SW 1271 (cell line): ENCODE measurements around the gene NR2C1.
A peak's percentile ranks its signal among the peaks of the same experiment; 100 is the strongest.
"Not testable (repeated sequence)": the region's sequence is repeated elsewhere in the genome, so short reads cannot be mapped to it uniquely, and the experiment has no call there.

Experiments
- DNase-seq, 2 experiments: peaks; one replicate each; lab custom pipeline; 2025; lab: John Stamatoyannopoulos, UW

NR2C1 gene

GRCh38 chr12:95072900-95073697 is at the start of gene NR2C1:
Gene NR2C1, minus strand, starts transcription at chr12:95073618. Its CDS starts 6,234 bp downstream, at chr12:95067384.
- DNase-seq: peak; percentile 86 to 97

GRCh38 chr12:95118788-95119179 is 45.4 kb upstream of the NR2C1 start:
- DNase-seq: peak; percentile 12 to 77

DNA sequence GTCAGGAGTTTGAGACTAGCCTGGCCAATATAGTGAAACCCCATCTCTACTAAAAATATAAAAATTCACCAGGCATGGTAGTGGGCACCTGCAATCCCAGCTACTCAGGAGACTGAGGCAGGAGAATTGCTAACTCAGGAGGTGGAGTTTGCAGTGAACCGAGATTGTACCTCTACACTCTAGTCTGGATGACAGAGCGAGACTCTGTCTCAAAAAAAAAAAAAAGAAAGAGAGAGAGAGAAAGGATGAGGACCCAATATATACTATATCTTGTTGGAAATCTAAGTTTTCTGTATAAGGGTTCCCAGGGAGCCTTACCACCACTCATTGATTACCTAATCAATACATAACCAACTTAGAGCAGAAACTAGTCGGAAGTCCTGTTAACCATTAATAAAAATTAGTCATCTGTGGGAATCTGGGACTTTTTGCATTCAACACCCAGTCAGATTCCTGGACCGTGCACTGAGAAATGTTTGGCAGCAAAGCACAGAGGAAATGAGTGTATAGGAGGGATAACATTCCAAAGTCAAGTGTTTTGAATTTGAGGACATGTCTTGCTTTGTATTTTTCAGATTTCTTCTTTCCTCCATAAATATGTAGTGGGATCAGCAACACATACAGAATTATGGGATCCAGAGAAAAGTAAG is 44.8 kb upstream of the NR2C1 start:
- DNase-seq: peak; percentile 46 to 88

DNA sequence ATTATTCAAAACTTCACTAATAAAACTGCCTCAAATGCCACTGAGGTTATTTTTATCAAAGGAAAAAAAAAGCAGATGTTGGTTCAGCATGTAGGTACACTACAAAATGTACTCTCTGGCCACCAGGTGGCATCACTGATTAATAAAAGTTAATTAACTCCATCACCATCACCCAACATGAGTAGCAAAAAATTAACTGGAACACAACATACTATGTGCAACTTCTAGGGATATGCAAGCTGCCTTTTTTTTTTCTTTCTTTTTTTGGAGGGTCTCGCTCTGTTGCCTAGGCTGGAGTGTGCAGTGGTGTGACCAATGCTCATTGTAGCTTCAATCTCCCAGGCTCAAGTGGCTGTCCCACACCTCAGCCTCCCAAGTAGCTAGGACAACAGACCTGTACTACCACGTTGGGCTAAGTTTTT is 43.8 kb upstream of the NR2C1 start:
- DNase-seq: peak; percentile 51 to 81

DNA sequence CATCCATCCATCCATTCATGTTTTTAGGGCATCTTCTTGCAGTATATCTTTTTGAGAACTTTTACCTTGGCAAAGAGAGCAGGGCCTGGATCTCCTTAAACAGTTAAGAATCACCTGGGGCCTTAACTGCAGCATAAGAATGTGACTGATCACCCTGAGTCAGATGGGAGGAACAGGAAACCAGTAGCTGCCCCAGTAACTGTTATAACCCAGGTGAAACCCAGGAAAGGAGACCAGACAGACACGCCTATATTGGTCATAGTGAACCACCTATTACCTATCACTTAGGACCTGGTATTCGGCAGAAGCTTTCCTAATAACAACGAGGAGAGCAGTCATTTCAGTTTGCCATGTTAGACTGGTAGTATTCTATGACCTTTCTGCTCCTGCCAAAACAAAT is 43.4 kb upstream of the NR2C1 start:
- DNase-seq: no peak

- DNase-seq: no peak
Observed at GRCh38 chr12:95116341-95116740, 42.9 kb upstream of the NR2C1 start.

DNA sequence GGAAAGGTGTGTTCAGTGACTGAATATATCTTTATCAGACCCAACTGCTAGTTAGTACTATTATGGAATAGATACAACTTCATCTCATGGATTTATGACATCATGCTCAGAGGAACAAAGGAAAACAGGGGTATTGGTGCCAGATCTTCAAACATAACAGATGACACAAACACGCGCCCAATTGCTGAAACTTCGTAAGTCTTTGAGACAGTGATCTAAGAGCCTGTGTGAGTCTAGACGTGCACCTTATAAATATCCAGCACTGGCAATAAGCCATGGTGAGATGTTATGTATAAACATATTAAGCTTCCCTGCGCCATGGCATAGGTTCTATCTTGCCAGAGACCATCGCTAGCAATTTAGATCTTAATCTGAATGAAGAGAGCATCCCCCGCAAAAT is 42.2 kb upstream of the NR2C1 start:
- no peak for DNase-seq

- no peak for DNase-seq
Observed at GRCh38 chr12:95114766-95115405, 41.5 kb upstream of the NR2C1 start.

DNA sequence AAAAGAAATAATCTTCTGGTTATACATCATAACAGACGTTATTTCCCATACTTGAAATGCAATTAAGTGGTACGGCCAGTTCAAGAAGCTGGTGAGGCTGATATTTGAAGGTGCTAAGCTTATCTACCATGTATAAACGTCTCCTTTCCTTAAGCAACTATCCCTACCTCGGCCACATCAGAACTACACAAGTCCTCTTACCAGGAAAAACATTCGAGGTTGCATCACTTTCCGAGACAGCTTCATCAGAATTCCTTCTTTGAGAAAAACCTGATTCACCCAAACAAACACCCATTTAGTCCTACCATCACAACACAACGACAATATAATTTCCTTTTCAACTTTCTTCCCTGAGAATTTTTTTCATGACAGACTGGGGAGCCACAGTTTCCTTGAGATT is 33.9 kb upstream of the NR2C1 start:
- no peak for DNase-seq

DNA sequence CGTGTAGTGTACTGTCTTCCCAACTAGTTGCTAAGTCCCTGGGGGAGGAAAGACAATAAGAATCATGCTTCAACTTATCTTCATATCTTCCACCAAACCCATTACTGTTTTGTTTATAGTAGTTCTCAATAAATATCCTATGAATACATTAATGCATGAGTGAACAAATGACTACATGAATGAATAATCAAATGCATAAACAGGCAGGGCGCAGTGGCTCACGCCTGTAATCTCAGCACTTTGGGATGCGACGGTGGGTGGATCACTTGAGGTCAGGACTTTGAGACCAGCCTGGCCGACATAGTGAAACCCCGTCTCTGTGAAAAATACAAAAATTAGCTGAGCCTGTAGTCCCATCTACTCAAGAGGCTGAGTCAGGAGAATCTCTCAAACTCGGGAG is 32.1 kb upstream of the NR2C1 start:
- DNase-seq: no peak

- no peak for DNase-seq
Observed at GRCh38 chr12:95104919-95105452, 31.6 kb upstream of the NR2C1 start.

- peak; percentile 83 to 97 for DNase-seq
Observed at GRCh38 chr12:95102916-95103671, 29.7 kb upstream of the NR2C1 start.

DNA sequence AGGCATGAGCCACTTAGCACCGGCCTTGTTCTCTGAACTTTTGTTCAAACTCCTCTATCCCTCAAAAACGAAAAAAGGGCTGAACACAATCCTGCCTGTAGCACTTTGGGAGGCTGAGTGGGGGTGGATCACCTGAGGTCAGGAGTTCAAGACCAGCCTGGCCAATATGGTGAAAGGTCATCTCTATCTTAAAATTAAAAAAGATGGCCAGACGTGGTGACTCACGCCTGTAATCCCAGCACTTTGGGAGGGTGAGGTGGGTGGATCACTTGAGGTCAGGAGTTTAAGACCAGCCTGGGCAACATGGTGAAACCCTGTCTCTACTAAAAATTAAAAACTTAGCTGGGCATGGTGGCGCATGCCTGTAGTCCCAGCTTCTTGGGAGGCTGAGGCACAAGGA is 28.5 kb upstream of the NR2C1 start:
- not testable (repeated sequence) for DNase-seq

- DNase-seq: no peak
Observed at GRCh38 chr12:95100264-95101190, 27.1 kb upstream of the NR2C1 start.

- no peak for DNase-seq
Observed at GRCh38 chr12:95099270-95099790, 25.9 kb upstream of the NR2C1 start.

DNA sequence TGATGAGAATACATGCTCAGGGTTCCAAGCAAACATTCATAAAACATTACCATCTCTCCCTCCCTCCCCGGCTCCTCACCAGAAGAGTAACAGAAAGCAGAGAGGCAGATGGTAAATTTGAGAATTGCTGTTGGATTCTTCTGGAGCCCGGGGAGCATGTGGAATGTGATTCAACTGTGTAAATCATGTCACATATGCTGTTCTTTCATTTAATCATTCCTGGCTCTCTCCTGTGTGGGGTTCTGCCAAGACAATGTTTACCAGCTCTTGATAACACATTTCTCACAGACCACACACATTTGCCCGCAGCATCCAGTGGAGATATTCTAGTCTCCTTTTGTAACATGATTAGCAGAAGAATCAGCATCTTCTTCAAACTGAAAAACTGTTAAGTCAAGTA is 23.4 kb upstream of the NR2C1 start:
- no peak for DNase-seq

DNA sequence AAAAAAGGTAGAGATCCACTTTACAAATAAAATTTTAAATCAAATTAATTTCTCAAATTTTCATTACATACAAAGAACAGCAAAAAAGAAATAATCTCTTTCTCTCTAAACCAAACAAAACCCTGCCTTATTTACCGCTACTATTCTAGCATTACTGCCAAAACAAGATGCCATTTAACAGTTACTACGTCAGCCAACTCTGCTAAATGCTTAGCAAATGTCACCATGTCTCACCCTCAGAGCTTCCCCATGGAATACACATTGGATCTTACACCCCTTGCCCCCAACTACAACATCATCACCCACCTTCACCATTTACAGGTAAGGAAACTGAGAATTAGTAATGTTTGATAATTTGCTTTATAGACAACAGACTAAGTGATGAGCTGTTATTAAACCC is 23.0 kb upstream of the NR2C1 start:
- DNase-seq: no peak

DNA sequence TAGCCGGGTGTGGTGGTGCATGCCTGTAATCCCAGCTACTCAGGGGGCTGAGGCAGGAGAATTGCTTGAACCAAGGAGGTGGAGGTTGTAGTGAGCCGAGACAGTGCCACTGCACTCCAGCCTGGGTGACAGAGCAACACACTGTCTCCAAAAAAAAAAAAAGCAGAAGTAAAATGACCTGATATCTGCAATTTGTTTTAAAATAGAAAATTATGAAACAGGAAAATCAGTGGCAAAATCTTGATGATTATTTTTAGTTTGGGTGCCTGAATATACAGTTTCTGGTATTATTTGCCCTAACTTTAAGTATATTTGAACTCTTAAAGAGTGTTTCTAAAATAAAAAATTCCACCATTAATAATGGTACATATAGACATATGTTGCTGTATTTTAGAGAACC is 22.4 kb upstream of the NR2C1 start:
- DNase-seq: not testable (repeated sequence)

DNA sequence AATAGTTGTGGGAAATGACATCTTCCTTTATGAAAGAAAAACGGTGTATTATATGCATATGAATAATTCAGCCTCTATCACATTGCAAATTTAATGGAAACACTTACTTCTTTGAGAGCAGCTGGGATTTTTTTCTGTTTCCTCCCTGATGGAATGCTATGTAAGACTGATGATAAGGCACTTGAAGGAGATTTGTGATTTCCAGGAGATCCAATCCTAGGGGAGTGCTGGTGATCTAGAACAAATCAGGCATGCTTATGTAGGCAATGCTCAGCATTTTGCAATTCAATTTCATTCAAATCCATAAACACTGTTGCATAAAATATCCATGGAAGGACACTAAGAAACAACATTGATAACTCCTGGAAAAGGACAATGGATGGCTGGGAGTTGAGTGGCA is 16.0 kb upstream of the NR2C1 start:
- DNase-seq: no peak

GRCh38 chr12:95088379-95088778 is 15.0 kb upstream of the NR2C1 start:
- DNase-seq: no peak

DNA sequence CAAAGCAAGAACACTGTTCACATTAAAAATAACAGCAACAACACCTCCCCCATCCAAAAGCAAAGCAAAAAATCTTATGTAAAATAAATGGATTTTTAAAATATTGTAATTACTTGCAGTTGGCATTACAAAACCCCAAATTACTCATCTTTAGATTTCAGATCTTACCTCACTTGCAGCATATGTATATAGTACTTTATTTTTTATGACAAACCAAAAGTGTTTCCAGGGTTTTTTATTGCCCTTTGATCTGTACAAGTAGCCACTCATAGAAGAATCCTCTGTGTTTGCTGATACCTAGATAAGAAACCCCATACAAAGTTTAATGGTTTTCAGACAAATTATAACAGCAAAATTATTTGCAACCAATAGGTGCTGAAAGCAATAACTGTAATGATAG is 12.2 kb upstream of the NR2C1 start:
- no peak for DNase-seq
